ENCODE data around the gene MYCBPAP. TPM values are rescaled to one million over a fixed set of nuclear protein-coding genes. Genes with fewer than 3 reads are reported as not detected.

The MYCBPAP gene
- total RNA-seq, 1 experiment from 2014 or later = 0.19 TPM

GRCh38 chr17:50524838-50525237 lies 16.6 kb downstream of the MYCBPAP start:
- BruUV-seq (replicated peaks) = no TSS peak
- CTCF ChIA-PET = interaction anchor here (0.7 to 1.0 kb wide), 2 partner anchors 22 to 42 kb away, joined by 3 to 4 read pairs; no protein-coding TSS in a partner anchor

GRCh38 chr17:50527155-50527762 lies 19.0 kb downstream of the MYCBPAP start:
- Mint-ChIP-seq H3K36me3 (ENCODE audit: insufficient read depth, unreplicated experiment) (no peaks in the 10 kb centered on the region), H3K27ac (ENCODE audit: low read depth, unreplicated experiment) (no peak overlapping the region), H3K27me3 (ENCODE audit: insufficient read depth, unreplicated experiment) (no peaks in the 10 kb centered on the region), H3K9me3 (ENCODE audit: unreplicated experiment) (no peaks in the 10 kb centered on the region), H3K4me3 (ENCODE audit: unreplicated experiment) (no peak overlapping the region), H3K4me1 (ENCODE audit: insufficient read depth, unreplicated experiment) (peaks cover 9% of the 10 kb centered on the region)
- intact Hi-C loops (cut with micrococcal nuclease) = no loop called here
- POLR2A ChIA-PET = no interaction called here
- DNase-seq (ENCODE audit: unreplicated experiment) = no peak
- CTCF ChIA-PET = interaction anchor here (0.6 kb wide), 2 partner anchors 35 to 108 kb away, joined by 3 read pairs; no protein-coding TSS in a partner anchor
- no peak for TF ChIP-seq CTCF (IDR thresholded peaks at IDR 0.05; ENCODE audit: unreplicated experiment)
- BruUV-seq (replicated peaks) = no TSS peak

More at GRCh38 chr17:50524838-50525237, 16.6 kb downstream of the MYCBPAP start:
- peaks cover 9% of the 10 kb centered on the region for H3K4me1 Mint-ChIP-seq (ENCODE audit: insufficient read depth, unreplicated experiment)
- H3K4me3 Mint-ChIP-seq (ENCODE audit: unreplicated experiment) = no peak overlapping the region
- no peak for DNase-seq (ENCODE audit: unreplicated experiment)
- no peaks in the 10 kb centered on the region for H3K27me3 Mint-ChIP-seq (ENCODE audit: insufficient read depth, unreplicated experiment)
- H3K36me3 Mint-ChIP-seq (ENCODE audit: insufficient read depth, unreplicated experiment) = no peaks in the 10 kb centered on the region
- TF ChIP-seq CTCF (IDR thresholded peaks at IDR 0.05; ENCODE audit: unreplicated experiment) = no peak
- POLR2A ChIA-PET = interaction anchor here (2.9 kb wide), 1 partner anchor 38 kb away, joined by 10 read pairs; no protein-coding TSS in a partner anchor
- intact Hi-C loops (cut with micrococcal nuclease) = no loop called here
- no peak overlapping the region for H3K27ac Mint-ChIP-seq (ENCODE audit: low read depth, unreplicated experiment)
- no peaks in the 10 kb centered on the region for H3K9me3 Mint-ChIP-seq (ENCODE audit: unreplicated experiment)

GRCh38 chr17:50527949-50528474 lies 19.8 kb downstream of the MYCBPAP start:
- ChIA-PET POLR2A (no interaction called here), CTCF (no interaction called here)
- H3K27ac Mint-ChIP-seq (ENCODE audit: low read depth, unreplicated experiment) = no peak overlapping the region
- intact Hi-C loops (cut with micrococcal nuclease) = no loop called here
- peaks cover 6% of the 10 kb centered on the region for H3K4me1 Mint-ChIP-seq (ENCODE audit: insufficient read depth, unreplicated experiment)
- no peaks in the 10 kb centered on the region for H3K27me3 Mint-ChIP-seq (ENCODE audit: insufficient read depth, unreplicated experiment)
- no peak overlapping the region for H3K4me3 Mint-ChIP-seq (ENCODE audit: unreplicated experiment)
- TF ChIP-seq CTCF (IDR thresholded peaks at IDR 0.05; ENCODE audit: unreplicated experiment) = no peak
- BruUV-seq (replicated peaks) = no TSS peak
- H3K9me3 Mint-ChIP-seq (ENCODE audit: unreplicated experiment) = no peaks in the 10 kb centered on the region
- no peaks in the 10 kb centered on the region for H3K36me3 Mint-ChIP-seq (ENCODE audit: insufficient read depth, unreplicated experiment)
- DNase-seq (ENCODE audit: unreplicated experiment) = no peak

- DNase-seq (ENCODE audit: unreplicated experiment) = no peak
- H3K27me3 Mint-ChIP-seq (ENCODE audit: insufficient read depth, unreplicated experiment) = no peaks in the 10 kb centered on the region
- no TSS peak for BruUV-seq (replicated peaks)
- CTCF ChIA-PET = interaction anchor here (1.4 kb wide), 1 partner anchor 50 kb away, joined by 3 read pairs; no protein-coding TSS in a partner anchor
- TF ChIP-seq CTCF (IDR thresholded peaks at IDR 0.05; ENCODE audit: unreplicated experiment) = no peak
- no peaks in the 10 kb centered on the region for H3K9me3 Mint-ChIP-seq (ENCODE audit: unreplicated experiment)
- POLR2A ChIA-PET = no interaction called here
- peaks cover 18% of the 10 kb centered on the region for H3K4me1 Mint-ChIP-seq (ENCODE audit: insufficient read depth, unreplicated experiment)
- H3K27ac Mint-ChIP-seq (ENCODE audit: low read depth, unreplicated experiment) = no peak overlapping the region
- no peaks in the 10 kb centered on the region for H3K36me3 Mint-ChIP-seq (ENCODE audit: insufficient read depth, unreplicated experiment)
- no peak overlapping the region for H3K4me3 Mint-ChIP-seq (ENCODE audit: unreplicated experiment)
- intact Hi-C loops (cut with micrococcal nuclease) = no loop called here
These were observed 21.6 kb downstream of the MYCBPAP start for GRCh38 chr17:50529849-50530248.

Measured in MCF 10A (cell line).